ENCODE data around the gene MSI2.

GRCh38 chr17:57684711-57685498 is 428.6 kb downstream of the MSI2 start:
- TF ChIP-seq POLR2A (IDR thresholded peaks at IDR 0.05), result no peak
- TF ChIP-seq CTCF (IDR thresholded peaks at IDR 0.05), result no peak

Measured in adrenal gland (tissue), 5 donors.